GM12872 (cell line): ENCODE measurements around the gene SFTPB.

Source experiments
- TF ChIP-seq, protein P1 (sequence below): IDR thresholded peaks from 3 replicates; pipeline ENCODE4 v1.5.1; 2011; ENCODE audit warnings: low read depth, mild to moderate bottlenecking, low read length, moderate library complexity; ENCODE audit not compliant: insufficient read depth

SFTPB gene

GRCh38 chr2:85692039-85692645 lies 24.1 kb upstream of the SFTPB start:
- TF ChIP-seq, protein P1, sequence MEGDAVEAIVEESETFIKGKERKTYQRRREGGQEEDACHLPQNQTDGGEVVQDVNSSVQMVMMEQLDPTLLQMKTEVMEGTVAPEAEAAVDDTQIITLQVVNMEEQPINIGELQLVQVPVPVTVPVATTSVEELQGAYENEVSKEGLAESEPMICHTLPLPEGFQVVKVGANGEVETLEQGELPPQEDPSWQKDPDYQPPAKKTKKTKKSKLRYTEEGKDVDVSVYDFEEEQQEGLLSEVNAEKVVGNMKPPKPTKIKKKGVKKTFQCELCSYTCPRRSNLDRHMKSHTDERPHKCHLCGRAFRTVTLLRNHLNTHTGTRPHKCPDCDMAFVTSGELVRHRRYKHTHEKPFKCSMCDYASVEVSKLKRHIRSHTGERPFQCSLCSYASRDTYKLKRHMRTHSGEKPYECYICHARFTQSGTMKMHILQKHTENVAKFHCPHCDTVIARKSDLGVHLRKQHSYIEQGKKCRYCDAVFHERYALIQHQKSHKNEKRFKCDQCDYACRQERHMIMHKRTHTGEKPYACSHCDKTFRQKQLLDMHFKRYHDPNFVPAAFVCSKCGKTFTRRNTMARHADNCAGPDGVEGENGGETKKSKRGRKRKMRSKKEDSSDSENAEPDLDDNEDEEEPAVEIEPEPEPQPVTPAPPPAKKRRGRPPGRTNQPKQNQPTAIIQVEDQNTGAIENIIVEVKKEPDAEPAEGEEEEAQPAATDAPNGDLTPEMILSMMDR = no peak

DNA sequence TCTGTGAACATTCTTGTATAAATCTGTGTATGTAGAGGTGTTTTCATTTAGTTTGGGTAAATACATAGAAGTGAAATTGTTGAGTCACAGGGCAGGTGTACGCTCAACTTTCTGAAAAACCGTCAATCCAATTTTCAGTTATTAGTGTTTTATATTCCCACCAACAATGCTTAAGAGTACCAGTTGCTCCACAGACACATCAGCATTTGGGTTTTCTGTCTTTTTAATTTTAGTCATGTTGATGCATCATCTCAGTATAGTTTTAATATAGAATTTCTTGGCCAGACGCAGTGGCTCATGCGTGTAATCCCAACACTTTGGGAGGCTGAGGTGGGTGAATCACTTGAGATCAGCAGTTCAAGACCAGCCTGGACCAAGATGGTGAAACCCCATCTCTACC lies 22.9 kb upstream of the SFTPB start:
- TF ChIP-seq, protein P1 = no peak

- TF ChIP-seq, protein P1 = no peak
Measured at GRCh38 chr2:85684806-85685205, 16.8 kb upstream of the SFTPB start.

DNA sequence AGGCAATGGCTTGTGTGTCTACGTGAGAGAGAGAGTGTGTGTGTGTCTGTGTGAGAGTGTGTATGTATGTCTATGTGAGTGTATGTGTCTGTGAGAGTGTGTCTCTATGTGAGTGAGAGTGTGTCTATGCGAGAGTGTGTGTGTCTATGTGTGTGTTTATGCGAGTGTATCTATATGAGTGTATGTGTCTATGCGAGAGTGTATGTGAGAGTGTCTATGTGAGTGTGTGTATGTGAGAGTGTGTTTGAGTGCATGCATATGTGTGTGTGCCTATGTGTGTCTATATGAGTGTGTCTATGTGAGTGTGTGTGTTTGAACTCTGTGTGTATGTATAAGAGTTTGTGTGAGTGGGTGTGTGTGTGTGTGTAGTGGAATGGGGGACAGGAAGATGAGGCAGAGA lies 16.4 kb upstream of the SFTPB start:
- TF ChIP-seq, protein P1 = no peak

DNA sequence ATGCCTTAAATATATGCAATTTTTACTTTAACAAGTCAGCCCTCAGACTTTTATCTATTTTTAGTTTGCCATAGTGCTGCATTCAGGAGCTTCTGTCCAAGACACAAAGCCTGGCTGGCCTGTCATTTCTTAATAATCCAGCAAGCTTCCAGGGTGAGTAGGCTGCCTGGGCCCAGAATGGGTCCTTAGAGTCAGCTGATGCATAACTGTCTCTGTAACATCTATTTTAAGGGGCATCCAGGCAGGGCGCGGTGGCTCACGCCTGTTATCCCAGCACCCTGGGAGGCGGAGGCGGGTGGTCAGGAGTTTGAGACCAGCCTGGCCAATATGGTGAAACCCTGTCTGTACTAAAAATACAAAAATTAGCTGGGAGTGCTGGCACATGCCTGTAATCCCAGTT lies 14.4 kb upstream of the SFTPB start:
- TF ChIP-seq, protein P1 = no peak

DNA sequence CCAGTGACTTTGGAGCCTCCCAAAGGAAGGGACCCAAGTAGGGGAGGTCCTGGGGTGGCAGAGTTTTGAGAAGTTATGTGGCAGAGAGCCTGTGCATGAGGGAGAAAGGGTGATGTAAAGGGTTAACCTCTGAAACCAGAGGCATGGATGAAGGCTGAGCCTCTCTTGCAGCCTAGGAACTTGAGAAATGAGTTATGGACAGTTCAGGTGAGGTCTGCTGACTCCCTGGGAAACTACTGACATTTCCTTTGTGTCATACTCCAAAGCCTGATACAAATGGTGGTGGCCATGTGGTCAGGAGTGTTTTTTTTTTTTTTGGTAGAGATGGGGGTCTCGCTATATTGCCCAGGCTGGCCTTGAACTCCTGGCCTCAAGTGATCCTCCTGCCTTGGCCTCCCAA lies 13.8 kb upstream of the SFTPB start:
- TF ChIP-seq, protein P1 = no peak

DNA sequence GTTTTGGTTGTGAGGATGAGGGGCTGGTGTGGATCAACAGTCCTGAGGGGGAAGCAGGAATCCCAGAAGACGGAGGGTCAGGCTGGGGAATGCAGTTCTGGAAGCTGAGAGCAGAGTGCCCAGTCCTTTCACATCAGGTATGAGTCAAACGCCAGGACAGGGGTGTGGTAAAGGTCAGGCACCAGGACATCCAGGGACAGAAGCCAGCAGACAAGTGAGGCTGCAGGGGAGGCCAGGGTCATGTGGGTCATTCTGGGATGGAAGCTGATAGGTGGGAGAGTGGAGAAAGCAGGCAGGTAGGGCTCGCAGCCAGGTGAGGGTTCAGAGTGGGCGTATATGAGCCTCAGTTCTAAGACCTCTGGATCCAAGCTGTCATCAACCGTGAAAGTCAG lies 13.4 kb upstream of the SFTPB start:
- TF ChIP-seq, protein P1 = no peak
